Retina (tissue), 1 donor: Measurements from ENCODE around the gene KDM5C.
"Not testable (repeated sequence)": the region's sequence is repeated elsewhere in the genome, so short reads cannot be mapped to it uniquely, and the experiment has no call there.

Experiments
- DNase-seq: peaks from one replicate; pipeline ENCODE4 v3.0.0-alpha.2; 2016

KDM5C gene

DNA sequence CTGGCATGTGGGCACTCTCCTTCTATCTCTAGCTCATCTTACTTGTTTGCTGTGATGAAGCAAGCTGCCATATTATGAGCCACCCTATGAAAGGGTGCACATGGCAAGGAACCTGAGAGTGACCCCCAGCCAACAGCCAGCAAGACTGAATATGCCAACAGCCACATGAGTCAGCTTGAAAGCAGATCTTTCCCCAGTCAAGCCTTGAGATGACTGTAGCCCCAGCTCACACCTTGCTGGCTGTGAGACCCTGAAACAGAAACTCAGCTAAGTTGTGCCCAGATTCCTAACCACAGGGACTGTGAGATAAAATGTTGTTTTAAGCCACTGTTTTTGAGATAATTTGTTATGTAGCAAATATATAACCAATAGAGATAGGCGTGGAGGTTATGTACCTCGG, 36.2 kb downstream of the KDM5C start:
- DNase-seq, result no peak

DNA sequence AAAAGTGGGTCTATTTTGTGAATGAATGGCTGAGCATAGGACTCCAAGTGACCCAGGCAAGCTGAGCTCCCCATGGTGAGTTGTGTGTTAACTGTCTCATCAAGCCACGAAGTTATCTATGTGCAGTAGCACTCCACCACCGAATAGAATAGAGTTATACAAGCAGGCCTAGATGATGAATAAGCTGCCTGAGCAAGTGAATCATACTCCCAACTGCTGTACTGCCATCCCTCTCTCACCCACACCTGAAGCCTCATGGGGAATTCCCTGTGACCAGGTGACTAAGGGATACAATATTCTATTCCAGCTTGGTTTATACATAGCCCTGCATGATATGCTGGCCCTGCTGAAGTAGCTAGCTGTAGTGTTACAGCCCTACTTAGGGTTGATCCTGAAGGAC, 38.7 kb downstream of the KDM5C start:
- DNase-seq, result no peak

DNA sequence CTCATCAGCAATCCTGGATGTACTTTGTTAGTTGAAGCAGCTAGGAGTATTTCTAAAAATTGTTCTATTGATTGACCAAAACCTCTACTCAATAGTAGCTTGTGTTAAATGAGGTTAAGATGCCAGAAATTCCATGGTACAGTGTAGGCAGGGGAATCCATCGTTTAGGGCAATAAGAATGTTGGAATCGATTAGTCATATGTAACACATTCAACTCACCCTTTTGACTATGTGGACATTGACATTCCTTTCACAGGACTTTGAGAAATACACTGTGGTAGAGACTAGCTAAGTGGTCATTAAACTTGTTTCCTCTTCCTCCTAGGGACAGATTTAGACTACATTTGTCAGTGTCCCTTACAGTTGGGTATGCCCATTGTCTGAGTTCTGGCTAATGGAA, 40.2 kb downstream of the KDM5C start:
- DNase-seq, result no peak

DNA sequence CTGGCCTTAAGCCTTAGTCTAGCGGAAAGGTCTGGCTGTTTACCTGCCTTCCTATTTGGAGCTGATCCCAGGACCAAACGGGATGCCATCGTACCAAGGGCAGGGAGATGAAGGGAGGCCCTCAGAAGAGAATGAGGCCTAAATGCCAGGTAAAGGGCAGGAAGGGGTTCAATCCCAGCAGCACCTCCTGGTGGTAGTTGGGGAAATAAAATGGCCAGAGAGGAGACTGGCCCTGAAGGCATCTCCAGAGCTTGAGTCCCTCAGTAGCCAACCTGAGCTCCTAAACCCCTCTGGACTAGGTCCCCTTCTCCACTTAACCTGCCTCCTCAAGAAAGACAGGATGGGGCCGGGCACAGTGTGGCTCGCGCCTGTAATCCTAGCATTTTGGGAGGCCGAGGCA, 53.7 kb downstream of the KDM5C start:
- no peak for DNase-seq

DNA sequence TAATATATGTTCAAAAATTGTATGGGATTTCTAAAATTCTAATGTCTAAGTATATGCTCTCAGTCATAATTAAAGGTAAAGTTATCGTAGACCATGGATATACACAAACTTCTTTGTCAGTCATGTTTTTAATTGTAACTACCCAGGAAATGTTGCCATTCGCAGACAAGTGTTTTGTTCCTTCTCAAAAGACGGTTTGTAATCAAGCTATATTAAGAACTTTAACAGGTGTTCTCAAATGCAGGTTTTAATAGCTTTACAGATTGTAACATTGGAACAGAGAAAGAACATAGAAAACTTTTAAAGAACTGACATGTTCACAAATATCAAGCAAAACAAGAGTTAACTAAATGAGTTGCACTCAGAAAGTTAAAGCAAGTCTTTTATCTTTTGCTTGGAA, 58.9 kb downstream of the KDM5C start:
- DNase-seq, result no peak

DNA sequence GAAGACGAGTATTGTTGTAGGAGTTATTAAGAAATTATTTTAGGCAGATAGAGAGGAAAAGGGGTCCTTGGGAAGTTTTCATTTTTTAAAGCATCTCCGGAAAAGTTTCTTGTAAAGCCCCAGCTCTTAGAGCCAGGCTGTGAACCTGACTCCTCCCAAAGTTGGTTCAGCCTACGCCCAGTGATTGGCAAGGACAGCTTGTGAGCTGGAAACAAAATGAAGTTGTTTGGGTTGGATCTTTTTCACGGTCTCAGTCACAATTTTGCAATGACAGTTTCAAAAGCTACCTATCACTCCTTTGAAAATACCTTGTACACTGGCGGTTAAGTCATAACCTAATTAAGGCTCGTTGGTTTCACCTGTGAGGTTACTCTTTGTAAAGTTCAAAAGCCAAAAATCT, 60.4 kb downstream of the KDM5C start:
- DNase-seq, result not testable (repeated sequence)

DNA sequence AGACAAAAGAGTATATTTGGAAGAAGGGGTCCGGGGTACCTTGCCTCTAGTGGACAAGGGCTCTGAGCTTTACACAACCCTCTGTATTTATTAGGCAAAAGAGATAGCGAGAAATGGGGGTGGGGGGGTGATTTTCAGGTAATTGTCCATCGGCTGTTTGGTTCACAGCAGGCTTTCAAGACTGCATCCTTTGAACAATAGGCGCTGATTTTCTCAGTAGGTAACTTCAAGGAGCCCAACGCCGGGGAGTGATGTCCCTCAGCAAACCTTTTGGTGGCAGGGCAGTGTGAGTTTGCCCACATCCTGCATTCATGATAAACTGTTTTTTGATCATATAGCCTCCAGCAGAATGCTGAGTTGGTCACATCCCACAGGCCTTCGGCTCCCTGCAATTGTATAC, 61.6 kb downstream of the KDM5C start:
- no peak for DNase-seq

DNA sequence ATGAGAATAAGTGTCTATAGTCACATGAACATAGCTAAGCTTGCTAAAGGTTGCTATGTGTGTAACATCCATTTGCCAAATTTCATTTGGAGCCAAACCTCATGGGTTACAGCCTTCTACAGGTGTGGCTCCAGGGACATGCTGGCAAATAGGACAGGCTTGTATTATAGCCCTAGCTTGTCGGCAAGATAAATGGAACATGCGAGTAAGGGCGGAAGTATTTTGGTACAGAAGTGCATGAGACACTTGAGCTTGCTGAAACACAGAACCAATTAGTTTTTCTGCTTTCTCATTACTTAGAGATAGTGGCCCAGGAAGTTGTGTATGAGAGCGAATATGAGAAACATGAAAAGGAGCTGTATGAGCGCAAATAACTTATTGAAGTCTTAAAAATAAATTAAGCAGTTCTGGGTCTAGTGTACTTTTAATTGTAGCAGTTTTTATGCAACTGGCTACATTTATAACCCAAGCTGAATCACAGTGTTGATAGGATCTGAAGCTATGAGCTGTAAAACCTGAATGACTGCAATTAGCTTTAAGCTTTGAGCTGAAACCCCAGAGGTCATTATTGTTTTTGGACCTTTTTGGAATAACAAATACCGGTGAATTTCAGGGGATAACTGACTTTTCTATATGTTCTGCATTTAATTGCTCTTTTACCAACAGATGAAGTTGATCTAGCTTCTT, 64.6 kb downstream of the KDM5C start:
- DNase-seq, result no peak

DNA sequence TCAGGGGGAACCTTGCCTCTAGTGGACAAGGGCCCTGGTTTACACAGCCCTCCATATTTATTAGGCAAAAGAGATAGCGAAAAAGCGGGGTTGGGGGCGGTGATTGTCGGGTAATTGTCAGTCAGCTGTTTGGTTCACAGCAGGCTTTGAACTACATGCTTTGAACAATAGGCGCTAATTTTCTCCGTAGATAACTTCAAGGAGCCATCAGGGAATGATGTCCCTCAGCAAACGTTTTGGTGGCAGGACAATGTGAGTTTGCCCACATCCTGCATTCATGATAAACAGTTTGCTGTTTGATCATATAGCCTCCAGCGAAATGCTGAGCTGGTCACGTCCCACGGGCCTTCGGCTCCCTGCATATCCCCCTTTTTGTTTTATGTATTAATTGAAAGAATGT, 65.8 kb downstream of the KDM5C start:
- DNase-seq, result no peak

DNA sequence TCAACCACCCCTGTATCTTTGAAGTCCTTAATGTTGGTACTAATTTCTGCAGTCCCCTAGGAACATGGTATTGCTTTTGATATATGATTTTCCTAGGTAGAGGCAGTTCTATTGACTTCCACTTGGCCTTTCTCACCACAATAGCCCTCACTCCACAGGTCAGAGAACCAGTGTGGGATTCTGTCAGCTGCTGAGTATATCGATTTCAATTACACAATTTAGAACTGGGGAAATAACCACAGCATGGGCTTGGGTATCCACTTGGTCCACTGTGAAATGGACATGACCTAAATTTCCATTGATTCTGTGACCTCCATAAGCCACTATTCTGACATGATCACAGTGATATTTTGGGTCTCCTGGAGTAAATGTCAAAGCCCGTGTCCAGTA, 68.8 kb downstream of the KDM5C start:
- no peak for DNase-seq

DNA sequence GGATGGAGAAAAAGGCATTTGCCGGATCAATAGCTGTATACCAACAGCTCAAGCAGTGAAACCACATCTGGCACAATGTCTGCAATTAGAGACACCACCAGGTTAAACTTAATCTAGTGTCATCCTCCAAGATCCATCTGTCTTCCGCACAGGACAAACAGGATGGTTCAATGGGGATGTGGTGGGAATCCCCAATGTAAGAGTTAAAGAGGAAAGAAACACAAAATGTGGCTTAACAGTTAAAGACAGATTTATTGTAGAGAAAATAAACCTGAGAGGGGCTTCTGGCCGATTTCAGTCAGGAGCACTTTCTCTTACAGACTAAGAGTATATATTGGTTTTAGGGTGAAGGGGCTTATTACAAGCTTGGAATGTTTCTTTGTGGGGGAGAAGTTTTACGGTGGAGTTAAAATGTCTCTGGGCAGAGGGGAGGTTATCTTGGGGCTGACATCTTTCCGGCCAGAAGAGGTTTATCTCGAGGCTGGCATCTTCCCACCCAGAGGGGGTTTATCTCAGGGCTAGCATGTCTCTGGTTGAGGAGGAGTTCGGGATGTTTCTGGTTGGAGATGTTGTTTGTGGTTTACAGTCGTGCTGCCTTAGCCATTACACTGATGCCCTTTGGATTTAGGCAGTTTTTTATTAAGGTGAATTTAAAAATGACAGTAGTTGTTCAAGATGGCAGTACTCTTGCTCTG, 69.3 kb downstream of the KDM5C start:
- no peak for DNase-seq

DNA sequence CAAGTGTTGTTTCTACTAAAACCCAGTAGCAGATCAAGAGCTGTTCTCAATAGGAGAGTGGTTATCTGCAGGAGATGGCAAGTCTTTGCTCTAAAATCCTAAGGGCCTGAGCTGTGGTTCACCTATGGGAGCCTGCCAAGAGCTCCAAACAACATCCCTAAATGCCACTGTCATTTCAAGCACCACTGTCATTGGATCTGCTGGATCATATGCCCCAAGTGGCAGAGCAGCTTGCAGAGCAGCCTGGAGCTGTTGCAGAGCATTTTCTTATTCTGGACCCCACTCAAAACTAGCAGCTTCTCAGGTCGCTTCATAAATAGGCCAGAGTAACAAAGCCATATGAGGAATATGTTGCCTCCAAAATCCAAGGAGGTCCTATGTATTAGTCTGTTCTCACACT, 71.4 kb downstream of the KDM5C start:
- DNase-seq, result no peak
